Endothelial cell (in vitro differentiated cells): ENCODE data around the gene MTURN. TPM values are rescaled to one million over a fixed set of nuclear protein-coding genes. Genes with fewer than 3 reads are reported as not detected.
"Not testable (repeated sequence)": the region's sequence is repeated elsewhere in the genome, so short reads cannot be mapped to it uniquely, and the experiment has no call there.

Experiments
- DNase-seq: peaks from one replicate; pipeline ENCODE4 v3.0.0; 2021; ENCODE audit warnings: low spot score
- H3K27ac Mint-ChIP-seq: one replicate; pipeline ENCODE4 v1.8.0; 2021; ENCODE audit warnings: mixed read lengths, inconsistent platforms; ENCODE audit not compliant: unreplicated experiment
- H3K27me3 Mint-ChIP-seq: one replicate; pipeline ENCODE4 v1.8.0; 2021; ENCODE audit warnings: mild to moderate bottlenecking, moderate library complexity, mixed read lengths, inconsistent platforms; ENCODE audit not compliant: unreplicated experiment
- H3K36me3 Mint-ChIP-seq: one replicate; pipeline ENCODE4 v1.8.0; 2021; ENCODE audit warnings: mild to moderate bottlenecking, low read depth, mixed read lengths, inconsistent platforms; ENCODE audit not compliant: unreplicated experiment
- H3K4me1 Mint-ChIP-seq: one replicate; pipeline ENCODE4 v1.8.0; 2021; ENCODE audit warnings: mild to moderate bottlenecking, mixed read lengths, inconsistent platforms; ENCODE audit not compliant: unreplicated experiment
- H3K4me3 Mint-ChIP-seq: one replicate; pipeline ENCODE4 v1.8.0; 2021; ENCODE audit warnings: mild to moderate bottlenecking, mixed read lengths, inconsistent platforms; ENCODE audit not compliant: unreplicated experiment
- H3K9me3 Mint-ChIP-seq: one replicate; pipeline ENCODE4 v1.8.0; 2021; ENCODE audit warnings: mixed read lengths, inconsistent platforms; ENCODE audit not compliant: unreplicated experiment
- total RNA-seq: library from RNA; stranded (reverse); fragmentation: NEBNext Ultra II Directional; extraction: Animal tissue kit (Norgen Biotek cat#: 25700); gene quantifications from one replicate; pipeline ENCODE4 v1.2.1, GENCODE V29; 2021; ENCODE audit not compliant: unreplicated experiment
- TF ChIP-seq, protein P1 (sequence below): fragments of 200-600 bp; sonication (generic); IDR thresholded peaks from one replicate; pipeline ENCODE4 v1.5.0; 2021; ENCODE audit warnings: antibody characterized with exemption; ENCODE audit not compliant: unreplicated experiment

Gene MTURN
- total RNA-seq, 1 donor from 2014 or later: 18.0 TPM

GRCh38 chr7:30187513-30187912 is 52.7 kb downstream of the MTURN start:
- Mint-ChIP-seq H3K4me1 (peaks cover 2% of the 10 kb centered on the region), H3K36me3 (peaks cover 24% of the 10 kb centered on the region), H3K9me3 (peaks cover 18% of the 10 kb centered on the region), H3K4me3 (no peak overlapping the region), H3K27ac (no peak overlapping the region), H3K27me3 (peaks cover 2% of the 10 kb centered on the region)
- no peak for DNase-seq
- TF ChIP-seq, protein P1, sequence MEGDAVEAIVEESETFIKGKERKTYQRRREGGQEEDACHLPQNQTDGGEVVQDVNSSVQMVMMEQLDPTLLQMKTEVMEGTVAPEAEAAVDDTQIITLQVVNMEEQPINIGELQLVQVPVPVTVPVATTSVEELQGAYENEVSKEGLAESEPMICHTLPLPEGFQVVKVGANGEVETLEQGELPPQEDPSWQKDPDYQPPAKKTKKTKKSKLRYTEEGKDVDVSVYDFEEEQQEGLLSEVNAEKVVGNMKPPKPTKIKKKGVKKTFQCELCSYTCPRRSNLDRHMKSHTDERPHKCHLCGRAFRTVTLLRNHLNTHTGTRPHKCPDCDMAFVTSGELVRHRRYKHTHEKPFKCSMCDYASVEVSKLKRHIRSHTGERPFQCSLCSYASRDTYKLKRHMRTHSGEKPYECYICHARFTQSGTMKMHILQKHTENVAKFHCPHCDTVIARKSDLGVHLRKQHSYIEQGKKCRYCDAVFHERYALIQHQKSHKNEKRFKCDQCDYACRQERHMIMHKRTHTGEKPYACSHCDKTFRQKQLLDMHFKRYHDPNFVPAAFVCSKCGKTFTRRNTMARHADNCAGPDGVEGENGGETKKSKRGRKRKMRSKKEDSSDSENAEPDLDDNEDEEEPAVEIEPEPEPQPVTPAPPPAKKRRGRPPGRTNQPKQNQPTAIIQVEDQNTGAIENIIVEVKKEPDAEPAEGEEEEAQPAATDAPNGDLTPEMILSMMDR: no peak

- H3K9me3 Mint-ChIP-seq: peaks cover 18% of the 10 kb centered on the region
Measured at GRCh38 chr7:30188381-30188780, 53.6 kb downstream of the MTURN start.

DNA sequence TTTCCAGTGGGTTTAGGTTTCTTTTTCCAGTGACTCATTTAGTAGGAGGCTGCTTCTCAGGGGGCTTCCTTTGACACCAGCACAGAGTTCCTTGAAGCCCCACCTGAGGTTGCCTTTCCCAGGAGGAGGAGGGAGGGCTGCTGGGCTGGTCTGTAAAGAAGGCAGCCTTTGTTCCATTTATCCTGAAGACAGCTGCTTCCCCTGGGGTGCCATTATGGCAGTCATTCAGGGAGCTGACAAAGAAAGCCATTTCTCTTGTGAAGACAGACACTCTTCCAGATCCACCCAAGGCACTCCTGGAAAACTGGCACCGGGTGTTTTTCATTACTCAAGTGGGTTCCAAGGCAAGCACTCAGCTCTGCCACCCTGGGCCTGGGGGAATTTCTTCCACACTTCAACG is 54.0 kb downstream of the MTURN start:
- H3K36me3 Mint-ChIP-seq: peaks cover 24% of the 10 kb centered on the region
- H3K27me3 Mint-ChIP-seq: peaks cover 2% of the 10 kb centered on the region
- H3K4me1 Mint-ChIP-seq: peaks cover 2% of the 10 kb centered on the region
- H3K27ac Mint-ChIP-seq: no peak overlapping the region
- H3K9me3 Mint-ChIP-seq: peaks cover 18% of the 10 kb centered on the region
- TF ChIP-seq, protein P1: no peak
- no peak for DNase-seq
- no peak overlapping the region for H3K4me3 Mint-ChIP-seq

More at GRCh38 chr7:30188381-30188780, 53.6 kb downstream of the MTURN start:
- H3K4me3 Mint-ChIP-seq, H3K27me3 Mint-ChIP-seq, H3K27ac Mint-ChIP-seq, DNase-seq, H3K4me1 Mint-ChIP-seq: not testable (repeated sequence)
- H3K36me3 Mint-ChIP-seq: peaks cover 24% of the 10 kb centered on the region

- DNase-seq: no peak
- Mint-ChIP-seq H3K9me3 (peaks cover 20% of the 10 kb centered on the region), H3K27me3 (peaks cover 2% of the 10 kb centered on the region), H3K36me3 (peaks cover 36% of the 10 kb centered on the region), H3K27ac (no peak overlapping the region), H3K4me1 (peaks cover 2% of the 10 kb centered on the region), H3K4me3 (no peak overlapping the region)
- TF ChIP-seq, protein P1: no peak
Measured at GRCh38 chr7:30191809-30192208, 57.0 kb downstream of the MTURN start.

- Mint-ChIP-seq H3K27ac (no peak overlapping the region), H3K27me3 (peaks cover 2% of the 10 kb centered on the region)
- DNase-seq: no peak
Measured at GRCh38 chr7:30193336-30193943, 58.7 kb downstream of the MTURN start.

More at GRCh38 chr7:30193336-30193943, 58.7 kb downstream of the MTURN start:
- peaks cover 40% of the 10 kb centered on the region for H3K36me3 Mint-ChIP-seq
- TF ChIP-seq, protein P1: no peak
- no peaks in the 10 kb centered on the region for H3K4me1 Mint-ChIP-seq
- peaks cover 14% of the 10 kb centered on the region for H3K9me3 Mint-ChIP-seq
- no peak overlapping the region for H3K4me3 Mint-ChIP-seq
